GM12872 (cell line): ENCODE results near the gene TMEM132D.

ENCODE experiments used
- CTCF ChIP-seq: IDR thresholded peaks from 3 replicates; pipeline ENCODE4 v1.5.1; 2011; ENCODE audit warnings: low read depth, mild to moderate bottlenecking, low read length, moderate library complexity; ENCODE audit not compliant: insufficient read depth

TMEM132D gene

GRCh38 chr12:129459886-129460285 is 443.9 kb downstream of the TMEM132D start:
- TF ChIP-seq CTCF: no peak

- TF ChIP-seq CTCF: no peak
Measured at GRCh38 chr12:129446696-129447095, 457.1 kb downstream of the TMEM132D start.

- TF ChIP-seq CTCF: no peak
Measured at GRCh38 chr12:129440278-129440677, 463.5 kb downstream of the TMEM132D start.

- no peak for TF ChIP-seq CTCF
Measured at GRCh38 chr12:129434790-129435189, 469.0 kb downstream of the TMEM132D start.

- TF ChIP-seq CTCF: no peak
Measured at GRCh38 chr12:129428240-129428936, 475.4 kb downstream of the TMEM132D start.

GRCh38 chr12:129423041-129423580 is 480.7 kb downstream of the TMEM132D start:
- TF ChIP-seq CTCF: no peak

GRCh38 chr12:129413295-129413694 is 490.5 kb downstream of the TMEM132D start:
- no peak for TF ChIP-seq CTCF
